SK-MEL-5 (cell line): Measurements from ENCODE around the gene TM9SF3. TPM values are rescaled to one million over a fixed set of nuclear protein-coding genes. Genes with fewer than 3 reads are reported as not detected.

Experiments used
- DNase-seq: peaks from one replicate; pipeline ENCODE4 v3.0.0-alpha.2; 2016; ENCODE audit warnings: low read depth, low spot score
- in situ Hi-C: cut with HindIII; loops from 2 replicates; pipeline ENCODE4 v1.10.0; 2016; ENCODE audit warnings: low sequenced_read_pairs, high pct_unique_total_duplicates, low pct_unique_long_range_greater_than_20kb
- total RNA-seq: library from RNA; depleted of rRNA; stranded (reverse); fragments of >200 nt; shearing (Covaris generic); gene quantifications from 2 replicates; pipeline ENCODE4 v1.2.3, GENCODE V29; 2014

TM9SF3 gene
- total RNA-seq, 1 experiment from 2014 or later: 47.1 TPM

DNA sequence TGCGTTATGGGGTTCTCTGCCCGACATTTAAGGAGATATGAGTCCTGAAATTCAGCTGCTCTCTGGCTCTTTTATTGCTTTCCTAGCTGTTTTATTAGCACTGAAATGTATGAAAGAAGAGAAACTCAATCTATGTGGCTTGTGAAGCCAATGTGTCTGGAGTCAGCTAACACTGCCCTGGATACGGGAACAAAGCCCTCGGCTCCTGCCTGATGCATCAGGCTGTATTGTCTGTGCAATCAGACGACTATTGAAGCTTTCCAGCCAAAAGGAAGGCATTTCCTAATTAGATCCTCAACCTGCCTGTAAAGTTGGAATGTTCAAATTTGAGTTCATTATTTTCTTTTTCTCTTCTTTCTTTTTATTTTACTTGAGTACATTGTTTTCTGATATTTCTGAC lies 22.0 kb upstream of the TM9SF3 start:
- no peak for DNase-seq
- in situ Hi-C loops: no loop called here

GRCh38 chr10:96608262-96608661 lies 21.4 kb upstream of the TM9SF3 start:
- in situ Hi-C loops: no loop called here

GRCh38 chr10:96606946-96607345 lies 20.1 kb upstream of the TM9SF3 start:
- DNase-seq: no peak
- in situ Hi-C loops: no loop called here

More at GRCh38 chr10:96608262-96608661, 21.4 kb upstream of the TM9SF3 start:
- no peak for DNase-seq

DNA sequence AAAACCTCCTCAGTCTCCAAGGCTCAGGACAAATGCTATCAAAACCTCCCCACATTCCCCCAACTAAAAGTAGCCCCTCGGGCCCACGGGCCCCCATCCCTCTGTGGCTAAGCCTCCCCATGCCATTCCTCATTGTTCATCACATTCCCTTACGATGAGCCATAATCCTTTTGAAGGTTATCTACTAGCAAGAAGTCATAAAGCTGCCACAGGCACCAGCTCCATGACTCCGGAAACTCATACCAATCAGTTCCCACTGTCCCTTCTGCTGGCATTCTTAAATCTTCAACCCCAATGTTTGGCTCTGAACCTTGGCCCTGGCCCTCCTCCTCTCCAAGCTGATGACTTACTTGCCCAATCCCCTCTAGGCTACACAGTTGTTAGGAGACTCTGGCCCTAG lies 19.4 kb upstream of the TM9SF3 start:
- no peak for DNase-seq
- in situ Hi-C loops: no loop called here

DNA sequence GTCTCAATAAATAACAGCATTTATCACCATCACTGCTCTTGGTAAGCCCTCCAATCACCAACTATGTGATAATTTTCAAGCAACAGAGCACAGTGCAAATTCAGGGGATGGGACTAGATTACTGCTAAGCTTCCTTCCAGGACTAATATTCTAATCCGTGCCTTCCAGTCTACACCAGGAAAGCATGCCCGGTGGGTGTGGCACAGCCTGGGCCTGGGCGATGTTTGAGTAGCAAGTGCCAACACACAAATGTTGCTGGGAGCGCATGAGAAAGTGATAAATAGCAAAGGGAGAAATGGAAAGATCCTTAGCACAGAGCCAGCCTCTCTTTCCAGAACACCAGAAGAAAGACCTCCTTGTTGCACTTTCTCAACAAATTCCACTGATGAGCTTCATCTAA lies 13.5 kb upstream of the TM9SF3 start:
- in situ Hi-C loops: no loop called here
- DNase-seq: no peak

GRCh38 chr10:96598846-96599245 lies 12.0 kb upstream of the TM9SF3 start:
- no peak for DNase-seq
- in situ Hi-C loops: no loop called here

DNA sequence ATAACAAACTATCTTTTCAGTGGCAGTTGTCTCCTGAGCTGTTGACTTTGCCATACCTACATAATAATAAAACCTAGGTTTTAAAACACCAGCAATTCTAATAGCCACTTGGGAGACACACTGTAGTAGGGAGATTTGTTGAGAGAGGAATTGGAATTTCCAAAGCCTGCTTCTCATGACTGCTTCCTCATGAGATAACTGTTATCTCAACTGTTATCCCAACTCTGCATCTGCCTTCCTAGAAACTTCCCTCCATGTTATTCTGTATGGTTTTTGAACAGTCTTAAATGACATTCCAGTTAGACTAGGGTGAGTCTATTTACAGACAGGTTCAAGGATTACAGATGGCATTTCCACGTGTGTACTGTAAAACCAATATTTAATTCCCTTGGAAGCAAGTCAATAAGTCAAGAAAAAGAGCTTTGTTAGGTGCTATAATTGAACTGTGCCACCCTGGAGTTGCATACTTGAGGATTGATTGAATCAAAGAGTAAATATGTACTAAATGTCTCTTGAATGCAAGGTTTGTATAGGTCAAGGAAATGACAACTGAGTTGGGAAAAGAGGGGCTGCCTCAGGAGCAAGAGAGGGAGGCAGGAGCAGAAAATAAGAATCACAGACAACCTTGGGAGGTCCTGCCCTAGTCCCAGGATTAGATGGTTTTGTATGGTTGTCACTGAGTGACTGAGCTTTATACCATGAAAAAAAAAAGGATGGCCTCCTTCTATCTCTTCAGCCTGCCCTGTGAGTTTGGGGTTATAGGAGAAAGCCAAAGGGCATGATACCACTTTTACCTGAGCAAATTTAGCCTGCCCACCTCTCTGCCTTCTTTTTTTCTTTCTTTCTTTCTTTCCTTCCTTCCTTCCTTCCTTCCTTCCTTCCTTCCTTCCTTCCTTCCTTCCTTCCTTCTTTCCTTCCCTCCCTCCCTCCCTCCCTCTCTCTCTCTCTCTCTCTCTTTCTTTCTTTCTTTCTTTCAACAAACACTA lies 9.9 kb upstream of the TM9SF3 start:
- no peak for DNase-seq
- in situ Hi-C loops: no loop called here

DNA sequence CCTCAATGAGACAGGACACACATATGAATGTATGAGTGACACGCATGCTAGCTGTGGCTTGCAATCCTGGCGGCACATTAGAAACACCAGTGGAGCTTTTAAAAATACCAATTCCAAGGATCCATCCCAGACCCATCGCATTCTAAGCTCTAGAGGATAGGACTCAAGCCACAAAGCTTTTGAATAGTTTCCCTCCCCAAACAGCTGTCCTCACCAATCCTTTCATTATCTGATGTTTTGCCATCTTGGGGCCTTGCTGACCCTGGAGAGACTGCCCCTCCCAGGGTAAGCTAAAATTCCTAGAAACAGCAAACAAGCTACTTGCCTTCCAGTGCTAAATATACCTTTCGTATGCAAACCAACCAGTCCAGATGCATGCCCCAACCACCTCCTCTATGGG lies 8.9 kb upstream of the TM9SF3 start:
- in situ Hi-C loops: no loop called here

DNA sequence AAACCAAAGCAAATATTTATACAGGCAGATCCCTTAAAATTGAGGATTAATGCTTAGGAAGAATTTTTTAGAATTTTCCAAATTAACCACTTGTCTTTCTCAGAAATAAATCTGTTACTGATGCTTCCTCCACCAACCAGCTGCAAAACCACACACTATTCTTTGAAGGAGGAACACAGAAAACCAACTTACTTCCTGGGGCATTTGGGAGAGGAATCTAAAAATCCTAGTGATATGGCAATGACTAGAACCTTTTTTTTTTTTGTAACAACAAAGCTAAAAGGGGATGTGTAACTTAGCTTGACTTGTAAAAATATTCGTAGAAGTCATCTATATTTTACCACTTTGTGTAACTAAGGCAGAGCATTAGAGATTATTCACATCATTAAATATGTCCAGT lies 5.1 kb upstream of the TM9SF3 start:
- no peak for DNase-seq
- in situ Hi-C loops: no loop called here

More for the DNA sequence above, 8.9 kb upstream of the TM9SF3 start:
- DNase-seq: no peak

DNA sequence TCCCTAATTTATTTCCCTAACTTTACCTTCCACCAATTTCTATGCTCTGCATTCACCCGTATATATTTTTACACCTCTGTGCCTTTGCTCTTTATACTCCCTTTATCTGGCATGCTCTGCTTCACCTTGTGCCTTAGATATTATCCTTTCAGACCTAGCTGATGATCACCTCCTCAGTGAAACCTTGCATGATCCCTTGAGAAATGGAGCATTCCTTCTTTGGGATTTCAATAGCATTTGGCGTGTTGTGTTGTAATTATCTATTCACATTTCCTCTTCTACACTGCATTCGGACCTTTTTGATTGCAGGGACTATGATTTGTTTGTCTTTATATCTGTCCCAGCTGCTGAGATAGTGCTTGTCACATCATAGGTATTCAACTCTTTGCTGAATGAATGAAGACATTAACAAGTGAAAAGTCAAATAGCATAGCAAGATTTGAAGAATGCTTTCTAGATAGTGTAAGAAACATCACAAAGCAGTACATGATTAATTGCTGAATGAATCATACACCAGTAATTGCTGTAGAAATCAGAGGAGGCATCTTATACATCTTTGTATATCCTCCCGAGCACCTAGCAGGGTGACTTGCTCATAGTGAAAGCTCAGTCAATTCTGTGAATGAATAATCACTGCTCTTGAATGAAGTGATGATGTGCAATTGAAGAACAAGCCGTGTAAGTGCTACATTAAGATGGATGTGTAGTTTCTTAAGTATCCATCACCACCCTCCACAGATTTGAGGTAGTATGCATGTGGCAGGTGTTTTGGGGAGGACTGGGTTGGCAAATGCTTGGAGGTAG lies 2.0 kb upstream of the TM9SF3 start:
- in situ Hi-C loops: no loop called here
- DNase-seq: no peak

- in situ Hi-C loops: no loop called here
- no peak for DNase-seq
Measured at GRCh38 chr10:96588060-96588554, 1.3 kb upstream of the TM9SF3 start.

DNA sequence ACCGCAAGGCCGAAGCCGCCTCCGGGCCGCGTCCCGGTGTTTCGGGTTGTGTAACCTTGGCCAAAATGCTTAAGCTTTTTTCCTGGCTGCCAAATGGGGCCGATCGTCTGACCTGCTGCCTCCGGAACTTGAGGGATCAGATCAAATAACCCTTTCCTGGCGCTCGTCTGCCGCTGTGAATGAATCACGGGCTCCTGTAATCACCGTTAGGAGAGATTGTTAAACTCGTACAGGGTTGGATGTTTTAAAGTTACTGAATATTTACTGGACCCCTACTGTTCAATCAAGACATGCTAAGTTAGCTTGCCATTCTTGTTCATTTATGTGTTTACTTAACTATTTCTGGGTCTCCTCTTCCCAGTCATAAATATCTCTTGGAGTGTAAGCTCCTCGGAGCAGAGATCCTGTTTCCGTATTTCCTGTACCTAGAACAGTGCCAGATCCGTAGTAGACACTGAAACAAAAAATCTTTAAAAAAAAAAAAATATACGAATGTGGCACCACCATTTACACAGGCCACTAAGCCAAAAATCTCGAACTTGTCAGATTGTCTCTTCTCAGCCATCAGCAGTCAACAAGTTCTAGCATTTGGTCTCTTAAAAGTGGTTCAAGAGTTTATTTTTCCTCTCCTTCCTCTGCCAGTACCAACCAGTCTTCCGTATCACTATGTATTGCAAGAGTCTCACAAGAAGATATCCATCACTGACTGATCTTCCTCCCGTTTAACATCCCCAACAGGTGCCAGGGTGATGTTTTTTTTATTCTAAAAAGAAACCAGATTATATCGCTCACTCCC lies 650 bp upstream of the TM9SF3 start:
- DNase-seq: peak; percentile 49
- in situ Hi-C loops: no loop called here

- no peak for DNase-seq
- in situ Hi-C loops: no loop called here
Measured at GRCh38 chr10:96585736-96586418, 935 bp downstream of the TM9SF3 start.

DNA sequence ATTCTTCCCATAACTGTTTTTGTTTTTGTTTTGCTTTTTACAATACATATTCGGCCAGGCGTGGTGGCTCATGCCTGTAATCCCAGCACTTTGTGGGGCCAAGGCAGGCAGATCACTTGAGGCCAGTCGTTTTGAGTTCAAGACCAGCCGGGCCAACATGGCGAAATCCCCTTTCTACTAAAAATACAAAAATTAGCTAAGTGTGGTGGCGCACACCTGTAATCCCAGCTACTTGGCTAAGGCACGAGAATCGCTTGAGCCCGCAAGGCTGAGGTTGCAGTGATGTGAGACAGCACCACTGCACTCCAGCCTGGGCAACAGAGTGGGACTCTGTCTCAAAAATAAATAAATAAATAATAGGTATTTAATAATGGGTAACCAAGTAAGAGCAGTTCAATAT lies 2.3 kb downstream of the TM9SF3 start:
- no peak for DNase-seq

GRCh38 chr10:96584035-96584434 lies 2.8 kb downstream of the TM9SF3 start:
- in situ Hi-C loops: no loop called here
- no peak for DNase-seq

More for the DNA sequence above, 2.3 kb downstream of the TM9SF3 start:
- in situ Hi-C loops: no loop called here

DNA sequence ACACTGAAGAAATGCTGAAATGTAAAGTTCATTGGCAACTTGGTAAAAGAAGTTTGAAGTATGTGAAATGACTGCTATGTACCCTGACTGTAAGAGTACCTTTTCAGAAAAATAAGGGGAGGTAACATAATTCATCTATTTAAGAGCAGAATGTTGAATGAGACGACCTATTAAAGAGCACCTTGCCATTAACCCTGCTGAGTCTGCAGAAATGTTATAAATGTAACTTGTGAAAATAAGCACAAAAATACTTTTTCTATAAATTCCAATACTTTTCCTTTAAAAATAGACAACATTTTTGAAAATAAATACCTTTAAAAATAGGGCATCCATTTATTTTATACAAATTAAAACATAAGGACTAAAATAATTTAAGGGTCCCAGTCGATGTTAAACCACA lies 7.7 kb downstream of the TM9SF3 start:
- DNase-seq: no peak
- in situ Hi-C loops: no loop called here

- DNase-seq: no peak
- in situ Hi-C loops: no loop called here
Measured at GRCh38 chr10:96578633-96579032, 8.2 kb downstream of the TM9SF3 start.
